Erythroblast (primary cell): Measurements from ENCODE around the gene ZNF10.

ENCODE experiments used
- GATA1 ChIP-seq: IDR thresholded peaks from 2 replicates; pipeline ENCODE4 v1.6.1; 2011; ENCODE audit warnings: low read depth, mild to moderate bottlenecking, control low read depth, low read length, moderate library complexity
- POLR2A ChIP-seq: IDR thresholded peaks from 2 replicates; pipeline ENCODE4 v1.6.1; 2011; ENCODE audit warnings: mild to moderate bottlenecking, low read length

GRCh38 chr12:133174901-133175300, 44.5 kb downstream of the ZNF10 start:
- TF ChIP-seq POLR2A, result no peak
- TF ChIP-seq GATA1, result no peak
